Naive B cell (primary cell): ENCODE data around the gene MYL3. TPM values are rescaled to one million over a fixed set of nuclear protein-coding genes. Genes with fewer than 3 reads are reported as not detected.

Experiments
- ATAC-seq, 2 donors: fragments of 150-1000 bp; cut with Tn5 transposase; 2 replicates each; pipeline ENCODE4 v1.10.0; 2021; ENCODE audit warnings: low read depth in 2 of 2, mild to moderate bottlenecking in 2 of 2, moderate library complexity in 2 of 2
- DNase-seq: peaks from one replicate; pipeline ENCODE4 v3.0.0; 2022
- H3K27ac Mint-ChIP-seq, 6 donors: one replicate each; pipeline ENCODE4 v1.8.0; 2020 to 2022; ENCODE audit warnings: mild to moderate bottlenecking in 6 of 6, mixed read lengths in 6 of 6, moderate library complexity in 5 of 6, inconsistent platforms in 2 of 6
- H3K27me3 Mint-ChIP-seq, 3 donors: one replicate each; pipeline ENCODE4 v1.8.0; 2021 to 2022; ENCODE audit warnings: mixed read lengths in 3 of 3, mild to moderate bottlenecking in 1 of 3
- H3K36me3 Mint-ChIP-seq, 2 donors: one replicate each; pipeline ENCODE4 v1.8.0; 2020 to 2022; ENCODE audit warnings: mixed read lengths in 2 of 2, inconsistent platforms in 1 of 2, mild to moderate bottlenecking in 1 of 2
- H3K4me1 Mint-ChIP-seq, 3 donors: one replicate each; pipeline ENCODE4 v1.8.0; 2020 to 2022; ENCODE audit warnings: mixed read lengths in 3 of 3, inconsistent platforms in 1 of 3, mild to moderate bottlenecking in 1 of 3, moderate library complexity in 1 of 3
- H3K4me3 Mint-ChIP-seq, 8 donors: one replicate each; pipeline ENCODE4 v1.8.0; 2020 to 2022; ENCODE audit warnings: mild to moderate bottlenecking in 8 of 8, mixed read lengths in 8 of 8, moderate library complexity in 8 of 8, inconsistent platforms in 2 of 8
- H3K9me3 Mint-ChIP-seq, 7 donors: one replicate each; pipeline ENCODE4 v1.8.0; 2020 to 2022; ENCODE audit warnings: mixed read lengths in 7 of 7, mild to moderate bottlenecking in 5 of 7, inconsistent platforms in 2 of 7, moderate library complexity in 1 of 7
- polyA plus RNA-seq, 6 donors: library from polyadenylated mRNA; unstranded; fragments of 300-500 nt; fragmentation: Illumina TruSeq; gene quantifications; one replicate each; pipeline ENCODE4 v1.2.3, GENCODE V29; 2021; ENCODE audit warnings: low read depth in 6 of 6

The MYL3 gene
- polyA plus RNA-seq, 6 donors from 2014 or later: not detected

DNA sequence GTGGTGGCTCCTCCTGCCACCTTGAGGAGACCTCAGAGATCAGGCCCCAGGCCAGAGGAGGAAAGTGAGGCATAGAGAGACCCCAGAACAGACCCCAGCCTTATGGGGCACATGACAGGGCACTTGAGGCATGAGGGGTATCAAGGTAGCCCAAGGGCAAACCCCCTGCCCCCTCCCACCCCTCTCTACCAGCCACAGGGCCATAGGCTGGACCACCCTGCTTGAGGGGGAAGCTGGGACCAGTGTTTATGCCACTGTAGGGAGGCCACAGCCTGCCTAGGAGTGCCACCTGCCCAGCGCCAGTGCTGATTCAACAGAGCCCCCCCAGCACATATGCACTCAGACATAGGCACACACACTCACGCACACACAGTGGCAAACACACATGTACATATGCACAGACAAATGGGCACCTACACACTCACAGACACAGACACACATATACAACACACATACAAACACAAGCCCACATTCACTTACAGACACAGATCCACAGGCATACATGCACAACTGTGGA lies 10.3 kb downstream of the MYL3 start:
- Mint-ChIP-seq H3K27me3 (peaks cover 0 to 18% (median 18%) of the 10 kb centered on the region in 3 donors), H3K9me3 (no peaks in the 10 kb centered on the region), H3K4me3 (no peak overlapping the region), H3K27ac (no peak overlapping the region), H3K36me3 (no peaks in the 10 kb centered on the region), H3K4me1 (peaks cover 0 to 2% (median 0%) of the 10 kb centered on the region in 3 donors)
- DNase-seq (no peak), ATAC-seq (no peak)

DNA sequence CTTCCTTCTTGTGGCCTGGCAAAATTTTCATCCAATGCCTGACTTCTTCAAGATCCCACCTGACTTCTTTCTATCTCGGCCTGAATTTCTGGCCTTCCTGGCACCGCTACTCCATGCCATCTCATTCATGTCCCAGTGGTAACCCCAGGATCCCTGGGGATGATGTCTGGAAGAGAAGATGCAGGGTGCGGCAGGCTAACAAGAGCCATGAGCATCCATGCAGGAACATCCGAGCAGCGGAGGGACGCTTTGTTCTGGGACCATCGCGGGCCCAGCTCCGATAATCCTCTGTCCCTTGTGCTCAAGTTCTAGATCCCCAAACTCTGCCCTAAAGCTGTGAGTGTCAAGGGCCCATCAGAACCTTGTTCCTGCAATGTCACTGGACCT lies 10.9 kb downstream of the MYL3 start:
- ATAC-seq (no peak), DNase-seq (no peak)
- Mint-ChIP-seq H3K27ac (no peak overlapping the region), H3K4me3 (no peak overlapping the region), H3K27me3 (peaks cover 0 to 13% (median 12%) of the 10 kb centered on the region in 3 donors), H3K9me3 (no peaks in the 10 kb centered on the region), H3K36me3 (no peaks in the 10 kb centered on the region), H3K4me1 (no peaks in the 10 kb centered on the region)

DNA sequence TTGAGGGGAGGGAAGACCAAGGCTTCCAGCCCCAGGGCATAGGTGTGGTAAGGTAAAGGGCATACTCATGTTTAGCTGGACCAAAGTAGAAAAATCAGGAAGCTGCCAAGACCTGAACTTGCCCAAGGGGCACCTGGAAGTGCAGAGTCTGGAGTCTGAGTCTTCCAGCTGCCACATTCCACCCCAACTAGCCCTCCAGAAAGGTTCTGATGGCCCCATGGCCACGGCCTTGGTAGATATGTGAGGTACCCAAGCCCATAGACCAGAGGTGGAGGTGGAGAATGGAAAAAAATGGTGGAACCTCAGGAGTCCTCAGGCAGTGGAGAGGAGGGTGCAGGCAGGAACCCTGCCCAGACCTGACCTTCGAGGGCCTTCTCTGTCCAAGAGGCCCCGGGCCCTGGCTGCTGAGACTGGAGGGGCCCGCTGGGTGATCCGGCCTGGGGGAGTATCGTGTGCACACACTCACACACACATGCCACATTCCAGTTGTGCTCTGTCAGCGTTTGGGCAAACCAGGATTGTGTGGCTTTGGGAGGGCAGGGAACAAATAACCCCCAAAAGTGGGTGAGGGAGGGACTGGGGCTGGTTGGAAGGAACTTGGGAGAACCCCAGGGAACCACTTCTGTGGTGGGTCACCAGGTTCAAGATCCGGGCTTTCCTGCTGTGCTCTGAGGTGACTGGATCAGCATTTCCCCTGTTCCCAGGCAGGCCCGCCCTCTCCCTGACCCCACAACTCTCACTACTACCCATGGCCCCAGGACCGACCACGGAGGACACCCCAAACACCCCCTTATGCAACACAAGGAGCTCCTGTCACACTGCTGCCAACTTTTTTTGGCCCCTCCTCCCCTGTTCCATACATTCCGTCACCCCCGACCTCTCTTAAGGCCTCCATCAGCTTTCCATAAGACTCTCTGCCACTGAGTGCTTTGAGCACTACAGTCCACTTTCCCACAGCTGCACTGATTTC lies 11.6 kb downstream of the MYL3 start:
- no peaks in the 10 kb centered on the region for H3K9me3 Mint-ChIP-seq
- H3K27ac Mint-ChIP-seq: no peak overlapping the region
- DNase-seq (no peak), ATAC-seq (no peak)
- H3K4me1 Mint-ChIP-seq: peaks cover under 1 to 1% (median under 1%) of the 10 kb centered on the region in 3 donors
- H3K27me3 Mint-ChIP-seq: peaks cover 0 to 6% (median 6%) of the 10 kb centered on the region in 3 donors
- H3K36me3 Mint-ChIP-seq: no peaks in the 10 kb centered on the region
- H3K4me3 Mint-ChIP-seq: peak overlapping the region in 1 of 8 donors; percentile 22

DNA sequence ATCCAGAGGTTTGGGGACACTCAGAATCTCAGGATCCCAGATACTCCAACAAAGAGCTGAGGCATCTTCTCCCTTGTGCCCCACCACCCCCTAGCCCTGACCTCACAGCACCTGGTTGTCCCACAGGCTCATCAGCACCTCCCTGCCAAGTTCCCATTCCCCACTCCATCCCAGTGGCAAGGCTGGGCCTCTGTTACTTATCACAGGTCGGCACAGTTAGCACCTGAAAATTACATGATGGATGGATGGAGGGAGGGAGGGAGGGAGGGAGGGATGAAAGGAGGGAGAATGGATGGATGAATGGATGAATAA lies 12.8 kb downstream of the MYL3 start:
- Mint-ChIP-seq H3K4me3 (no peak overlapping the region), H3K4me1 (peaks cover 6 to 11% (median 8%) of the 10 kb centered on the region in 3 donors), H3K27me3 (no peaks in the 10 kb centered on the region), H3K9me3 (no peaks in the 10 kb centered on the region), H3K27ac (no peak overlapping the region), H3K36me3 (no peaks in the 10 kb centered on the region)
- ATAC-seq (no peak), DNase-seq (no peak)

DNA sequence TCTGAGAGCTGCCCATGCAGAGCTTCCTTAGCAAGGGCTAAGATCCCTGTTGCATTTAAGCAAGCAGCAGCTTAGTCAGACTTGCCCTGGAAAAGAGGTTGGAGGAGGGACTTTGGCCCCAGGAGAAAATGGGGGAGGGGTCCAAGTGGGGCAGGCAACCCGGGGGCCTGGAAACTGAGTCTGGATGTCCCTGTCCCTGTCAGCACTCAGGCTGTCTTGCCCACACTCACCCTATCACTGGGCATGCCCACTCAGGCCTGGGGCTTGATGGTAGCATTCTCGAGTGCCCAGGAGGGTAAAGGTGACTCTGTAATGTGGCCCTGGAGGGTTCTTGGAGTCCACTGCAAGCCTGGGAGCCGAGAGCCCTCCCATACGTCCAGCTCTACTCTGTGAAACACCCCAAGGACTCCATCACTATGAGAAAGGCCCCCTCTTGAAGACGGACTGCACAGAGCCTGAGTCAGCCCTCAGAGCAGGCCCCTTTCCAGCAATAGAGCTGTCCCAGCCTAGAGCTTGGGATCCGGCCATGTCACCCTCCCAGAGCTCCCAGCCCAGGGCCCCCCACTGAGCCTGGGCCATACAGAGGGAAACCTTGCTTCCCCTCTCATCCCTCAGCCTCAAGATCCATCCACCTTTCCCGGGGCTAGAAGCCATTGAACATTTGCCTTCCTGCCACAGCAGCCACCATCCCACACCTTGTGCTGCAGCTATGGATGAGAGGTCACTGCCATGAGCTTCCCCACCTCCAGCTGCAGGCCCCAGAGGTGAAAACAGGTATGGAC lies 13.4 kb downstream of the MYL3 start:
- no peak for DNase-seq
- no peak for ATAC-seq

DNA sequence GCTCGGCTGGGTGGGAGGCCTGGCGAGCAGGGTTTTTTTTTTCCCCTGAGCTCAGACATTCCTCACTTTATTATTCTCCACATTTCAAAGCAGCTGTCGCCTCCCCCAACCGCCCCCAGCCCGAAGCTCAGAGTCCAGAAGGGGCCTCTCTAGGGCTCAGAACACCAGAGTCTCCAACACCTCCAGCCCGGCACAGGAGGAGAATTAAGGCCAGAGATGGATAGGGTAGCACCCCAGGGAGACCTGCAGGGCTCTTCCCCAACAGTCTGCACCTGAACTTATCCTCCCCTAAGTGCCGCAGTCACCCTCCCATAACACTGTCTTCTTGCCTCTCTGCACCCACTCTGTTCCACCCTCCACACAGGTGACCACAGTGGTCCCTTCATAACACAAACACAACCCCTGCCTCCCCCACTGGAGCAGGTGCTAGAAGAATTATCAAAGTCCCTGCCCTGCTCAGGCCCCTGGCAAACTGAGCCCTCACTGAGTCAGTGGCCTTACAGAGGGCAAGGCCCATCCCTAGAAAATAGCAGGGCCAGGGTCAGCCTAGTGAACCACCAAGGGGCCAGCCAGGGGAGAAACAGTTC lies 14.1 kb downstream of the MYL3 start:
- no peaks in the 10 kb centered on the region for H3K27me3 Mint-ChIP-seq
- H3K36me3 Mint-ChIP-seq: no peaks in the 10 kb centered on the region
- peak overlapping the region in 1 of 6 donors; percentile 44 for H3K27ac Mint-ChIP-seq
- H3K9me3 Mint-ChIP-seq: no peaks in the 10 kb centered on the region
- DNase-seq (no peak), ATAC-seq (no peak)
- H3K4me1 Mint-ChIP-seq: peaks cover 6 to 18% (median 17%) of the 10 kb centered on the region in 3 donors
- H3K4me3 Mint-ChIP-seq: peak overlapping the region in 3 of 8 donors; percentile 30 to 78 (median 54)

More for the DNA sequence above, 13.4 kb downstream of the MYL3 start:
- Mint-ChIP-seq H3K4me1 (peaks cover 6 to 16% (median 14%) of the 10 kb centered on the region in 3 donors), H3K27ac (peak overlapping the region in 1 of 6 donors; percentile 27), H3K36me3 (no peaks in the 10 kb centered on the region), H3K27me3 (no peaks in the 10 kb centered on the region), H3K4me3 (peak overlapping the region in 1 of 8 donors; percentile 35), H3K9me3 (no peaks in the 10 kb centered on the region)

DNA sequence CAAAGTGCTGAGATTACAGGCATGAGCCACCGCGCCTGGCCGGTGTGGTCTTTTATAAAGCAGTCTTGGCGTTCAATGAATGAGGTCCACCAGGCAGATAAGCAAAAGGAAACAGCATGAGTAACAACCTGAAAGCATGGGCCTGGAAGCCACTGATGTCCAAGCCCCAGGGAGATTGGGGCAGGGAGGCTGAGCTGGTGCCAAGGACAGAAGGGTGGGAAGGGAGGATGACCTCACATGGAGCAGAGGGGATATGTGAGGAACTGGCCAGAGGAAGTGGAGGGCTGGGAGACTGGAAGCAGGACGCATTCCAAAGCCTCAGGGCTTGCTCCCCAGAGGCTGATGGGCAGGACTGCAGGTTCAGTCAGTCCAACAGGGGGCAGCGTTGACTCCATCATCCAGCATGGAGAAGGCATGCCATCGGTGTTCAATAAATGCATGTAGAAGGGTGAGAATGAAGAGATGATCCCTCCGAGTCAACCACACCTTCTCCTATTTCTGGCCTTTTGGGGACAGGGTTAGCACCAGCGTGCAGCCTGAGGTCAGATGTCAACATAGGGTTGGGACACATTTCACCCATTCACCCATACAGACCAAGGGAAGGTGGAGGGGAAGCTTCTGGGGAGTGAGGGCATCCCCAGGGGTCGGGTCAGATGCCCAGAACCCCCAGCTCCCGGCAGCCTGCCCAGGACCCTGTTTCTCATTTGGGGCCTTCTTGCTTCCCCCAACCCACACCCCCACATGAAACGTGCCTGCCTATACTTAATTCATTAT lies 14.8 kb downstream of the MYL3 start:
- Mint-ChIP-seq H3K9me3 (no peaks in the 10 kb centered on the region), H3K4me3 (peak overlapping the region in 4 of 8 donors; percentile 12 to 54 (median 33)), H3K27me3 (no peaks in the 10 kb centered on the region), H3K4me1 (peaks cover 6 to 18% (median 17%) of the 10 kb centered on the region in 3 donors), H3K36me3 (no peaks in the 10 kb centered on the region), H3K27ac (peak overlapping the region in 1 of 6 donors; percentile 40)
- ATAC-seq: no peak
- DNase-seq: no peak

DNA sequence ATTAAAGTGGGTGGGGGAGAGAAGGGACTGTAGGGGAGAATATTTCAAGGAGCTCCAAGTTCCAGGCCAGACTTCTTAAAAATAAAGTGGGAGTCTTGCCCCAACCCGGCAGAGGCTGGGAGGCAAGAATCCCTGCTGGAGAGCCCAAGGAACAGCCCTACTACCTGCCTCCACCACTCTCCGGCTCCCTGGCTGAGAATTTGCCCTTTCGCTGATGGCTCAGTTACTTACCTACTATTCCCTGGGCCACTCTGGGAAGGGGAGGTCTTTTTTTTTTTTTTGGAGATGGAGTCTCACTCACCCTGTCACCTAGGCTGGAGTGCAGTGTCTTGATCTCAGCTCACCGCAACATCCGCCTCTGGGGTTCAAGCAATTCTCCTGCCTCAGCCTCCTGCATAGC lies 15.5 kb downstream of the MYL3 start:
- H3K4me1 Mint-ChIP-seq: peaks cover 6 to 18% (median 17%) of the 10 kb centered on the region in 3 donors
- ATAC-seq (no peak), DNase-seq (no peak)
- peaks cover 0 to 6% (median 0%) of the 10 kb centered on the region in 7 donors for H3K9me3 Mint-ChIP-seq
- H3K4me3 Mint-ChIP-seq: peak overlapping the region in 2 of 8 donors; percentile 55 to 87
- no peaks in the 10 kb centered on the region for H3K27me3 Mint-ChIP-seq
- H3K36me3 Mint-ChIP-seq: peaks cover 4 to 6% of the 10 kb centered on the region in 2 donors
- no peak overlapping the region for H3K27ac Mint-ChIP-seq

DNA sequence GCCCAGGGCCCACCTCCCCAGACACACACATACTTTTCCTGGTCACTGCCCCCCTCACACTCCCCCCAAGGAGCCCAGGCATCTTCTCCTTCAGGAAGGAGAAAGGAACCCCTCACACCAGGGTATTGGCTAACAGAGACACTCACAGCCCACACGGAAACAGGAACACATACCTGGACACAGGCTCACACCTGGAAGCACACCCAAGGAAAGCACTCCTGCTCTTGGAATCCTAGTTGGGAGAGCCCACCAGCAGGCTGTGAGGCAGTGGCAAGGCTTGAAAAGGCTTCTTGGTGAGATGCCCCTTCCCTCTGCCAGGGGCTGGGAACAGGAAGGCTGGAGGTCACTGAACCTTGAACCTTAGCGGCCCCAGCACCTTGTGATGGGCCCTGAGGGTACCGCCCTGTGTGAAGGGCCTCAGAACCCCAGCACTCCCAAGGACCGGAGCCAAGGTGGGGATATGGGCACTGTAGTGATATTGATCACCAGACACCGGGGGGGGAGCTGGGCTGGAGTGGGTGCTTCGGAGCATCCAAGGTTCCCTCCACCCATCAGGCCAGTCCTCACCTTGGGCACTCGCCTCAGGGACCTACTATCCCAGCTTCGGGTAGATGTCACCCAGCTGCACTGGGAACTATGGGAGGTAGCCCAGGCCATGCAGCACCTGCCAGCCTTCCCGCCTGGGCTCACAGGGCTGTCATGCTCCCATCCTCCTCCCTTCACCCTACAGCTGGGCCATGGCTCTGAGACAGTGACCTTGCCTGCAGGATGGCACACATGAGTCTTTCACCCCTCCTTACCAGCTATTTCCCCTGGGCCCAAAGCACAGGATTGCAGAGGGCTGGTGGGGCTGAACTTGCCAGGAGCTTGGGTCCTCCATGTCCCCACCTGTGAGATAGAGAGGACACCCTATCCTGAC lies 16.4 kb downstream of the MYL3 start:
- Mint-ChIP-seq H3K4me1 (peaks cover 6 to 18% (median 17%) of the 10 kb centered on the region in 3 donors), H3K9me3 (peaks cover 0 to 15% (median 5%) of the 10 kb centered on the region in 7 donors), H3K4me3 (peak overlapping the region; percentile 76 to 94 (median 89)), H3K27ac (peak overlapping the region in 5 of 6 donors; percentile 20 to 96 (median 49)), H3K36me3 (peaks cover 5 to 9% of the 10 kb centered on the region in 2 donors), H3K27me3 (no peaks in the 10 kb centered on the region)
- ATAC-seq (no peak), DNase-seq (no peak)

DNA sequence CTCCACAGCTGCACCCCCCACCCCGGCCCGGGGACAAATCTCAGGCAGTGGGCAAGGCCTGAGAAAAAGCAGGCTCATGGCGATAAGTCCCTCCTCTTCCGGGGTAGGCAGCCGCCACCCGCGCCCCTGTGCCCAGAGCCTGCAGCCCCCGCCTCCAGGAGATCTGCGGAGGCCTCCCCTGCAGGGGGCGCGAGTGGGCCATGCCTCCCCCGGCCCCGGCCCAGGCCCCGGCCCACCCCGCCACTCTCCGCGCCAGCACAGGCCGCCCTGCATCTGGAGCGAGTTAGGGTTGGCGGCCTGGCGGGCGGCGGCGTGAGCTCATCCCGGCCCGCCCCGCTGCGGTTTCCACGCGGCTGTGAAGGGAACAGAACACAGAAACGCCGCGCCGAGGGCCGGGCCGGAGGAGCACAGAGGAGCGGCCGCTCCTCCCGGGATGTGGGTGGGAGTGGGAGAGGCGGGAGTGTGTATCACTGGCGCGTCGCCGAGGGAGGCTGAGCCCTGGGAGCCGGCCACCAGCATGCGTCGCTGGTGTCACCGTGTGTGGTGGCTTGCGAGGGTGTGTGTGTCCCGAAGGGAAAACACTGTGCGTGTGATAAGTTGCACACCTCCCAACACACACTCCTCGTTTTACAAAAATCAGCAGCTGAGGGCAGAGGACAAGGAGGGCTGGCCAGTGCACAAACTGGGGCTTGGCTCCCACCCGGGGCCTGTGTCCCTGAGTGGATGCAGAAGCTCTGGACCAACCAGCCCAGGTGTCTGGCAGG lies 17.2 kb downstream of the MYL3 start:
- Mint-ChIP-seq H3K4me1 (peaks cover 6 to 18% (median 17%) of the 10 kb centered on the region in 3 donors), H3K36me3 (peaks cover 13 to 17% of the 10 kb centered on the region in 2 donors), H3K27me3 (no peaks in the 10 kb centered on the region), H3K27ac (peak overlapping the region in 5 of 6 donors; percentile 20 to 96 (median 70)), H3K9me3 (peaks cover 0 to 23% (median 10%) of the 10 kb centered on the region in 7 donors), H3K4me3 (peak overlapping the region; percentile 87 to 94 (median 89))
- DNase-seq: peak; percentile 83
- ATAC-seq: peak; percentile 94

DNA sequence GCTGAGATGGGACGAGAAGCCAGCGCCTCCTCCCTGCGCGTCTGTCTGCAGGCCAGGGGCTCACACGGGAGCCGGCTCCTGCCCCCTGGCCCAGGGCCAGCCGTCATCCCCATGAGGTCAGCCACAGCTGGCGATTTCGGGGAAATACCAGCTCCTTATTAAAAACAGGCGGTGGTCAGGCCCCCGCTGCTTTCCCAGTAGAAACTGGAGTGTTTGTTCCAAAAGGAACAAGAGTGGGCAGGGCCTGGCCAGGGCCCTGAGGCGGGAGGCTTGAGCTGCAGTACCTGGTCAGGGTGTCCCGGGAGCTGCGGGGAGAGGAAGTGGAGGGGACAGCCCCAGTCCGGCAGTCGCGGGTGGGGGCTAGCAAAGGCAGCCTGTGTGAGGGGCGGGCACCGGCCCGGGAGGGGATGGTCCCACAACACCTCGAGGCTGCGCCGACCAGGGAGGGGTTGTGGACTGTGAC lies 17.8 kb downstream of the MYL3 start:
- Mint-ChIP-seq H3K27ac (peak overlapping the region in 4 of 6 donors; percentile 32 to 96 (median 70)), H3K4me1 (peaks cover 6 to 18% (median 17%) of the 10 kb centered on the region in 3 donors), H3K36me3 (peaks cover 19 to 20% of the 10 kb centered on the region in 2 donors), H3K27me3 (no peaks in the 10 kb centered on the region), H3K4me3 (peak overlapping the region; percentile 87 to 94 (median 89)), H3K9me3 (peaks cover under 1 to 29% (median 16%) of the 10 kb centered on the region in 7 donors)
- DNase-seq (peak; percentile 12), ATAC-seq (peak in 1 of 2 donors; percentile 42)
